ENCODE results near the gene PAPOLA. TPM values are rescaled to one million over a fixed set of nuclear protein-coding genes. Genes with fewer than 3 reads are reported as not detected.
A peak's percentile ranks its signal among the peaks of the same experiment; 100 is the strongest.

Gene PAPOLA
- total RNA-seq, 3 donors from 2014 or later: 146 to 214 (median 212) TPM

GRCh38 chr14:96590190-96590864 lies 88.1 kb downstream of the PAPOLA start:
- Histone ChIP-seq H3K9me3 (no peaks in the 10 kb centered on the region), H3K36me3 (ENCODE audit: low read depth) (no peaks in the 10 kb centered on the region), H3K4me1 (ENCODE audit: low read depth) (peaks cover 7% of the 10 kb centered on the region), H3K4me3 (no peak overlapping the region)
- TF ChIP-seq CTCF (IDR thresholded peaks at IDR 0.05): no peak
- ATAC-seq (no peak), DNase-seq (no peak)
- intact Hi-C loops (cut with DNase I, micrococcal nuclease): no loop called here

- peak in 2 of 3 donors; percentile 57 to 67 for DNase-seq
- Histone ChIP-seq H3K9me3 (no peaks in the 10 kb centered on the region), H3K4me3 (no peak overlapping the region), H3K4me1 (ENCODE audit: low read depth) (peaks cover 7% of the 10 kb centered on the region), H3K36me3 (ENCODE audit: low read depth) (no peaks in the 10 kb centered on the region)
- no peak for TF ChIP-seq CTCF (IDR thresholded peaks at IDR 0.05)
- ATAC-seq: peak; percentile 90
- intact Hi-C loops (cut with DNase I, micrococcal nuclease): no loop called here
These were observed 90.6 kb downstream of the PAPOLA start for GRCh38 chr14:96592591-96593386.

GRCh38 chr14:96594961-96595360 lies 92.8 kb downstream of the PAPOLA start:
- ATAC-seq: no peak
- intact Hi-C loops (cut with DNase I, micrococcal nuclease): no loop called here
- peaks cover 7% of the 10 kb centered on the region for H3K4me1 ChIP-seq (ENCODE audit: low read depth)
- no peaks in the 10 kb centered on the region for H3K9me3 ChIP-seq
- no peak for TF ChIP-seq CTCF (IDR thresholded peaks at IDR 0.05)
- DNase-seq: no peak
- no peak overlapping the region for H3K4me3 ChIP-seq
- no peaks in the 10 kb centered on the region for H3K36me3 ChIP-seq (ENCODE audit: low read depth)

- Histone ChIP-seq H3K4me1 (ENCODE audit: low read depth) (peaks cover 2% of the 10 kb centered on the region), H3K9me3 (no peaks in the 10 kb centered on the region), H3K4me3 (no peak overlapping the region), H3K36me3 (ENCODE audit: low read depth) (no peaks in the 10 kb centered on the region)
- intact Hi-C loops (cut with DNase I, micrococcal nuclease): no loop called here
- no peak for DNase-seq
- no peak for ATAC-seq
- no peak for TF ChIP-seq CTCF (IDR thresholded peaks at IDR 0.05)
These were observed 95.5 kb downstream of the PAPOLA start for GRCh38 chr14:96597680-96598079.

- H3K4me1 ChIP-seq (ENCODE audit: low read depth): no peaks in the 10 kb centered on the region
- no peaks in the 10 kb centered on the region for H3K36me3 ChIP-seq (ENCODE audit: low read depth)
- H3K9me3 ChIP-seq: no peaks in the 10 kb centered on the region
- DNase-seq (peak in 1 of 3 donors; percentile 10), ATAC-seq (peak; percentile 38)
- H3K4me3 ChIP-seq: no peak overlapping the region
- intact Hi-C loops (cut with DNase I, micrococcal nuclease): no loop called here
- TF ChIP-seq CTCF (IDR thresholded peaks at IDR 0.05): no peak
These were observed 96.2 kb downstream of the PAPOLA start for GRCh38 chr14:96598332-96598928.

All from mucosa of descending colon (tissue), 3 donors.